ENCODE measurements around the gene CIITA.
"Not testable (repeated sequence)": the region's sequence is repeated elsewhere in the genome, so short reads cannot be mapped to it uniquely, and the experiment has no call there.

CIITA gene

GRCh38 chr16:10937068-10937859, 60.3 kb downstream of the CIITA start:
- no peak for DNase-seq (ENCODE audit: low read depth)

GRCh38 chr16:10938321-10938720, 61.3 kb downstream of the CIITA start:
- no peak for DNase-seq (ENCODE audit: low read depth)

- no peak for DNase-seq (ENCODE audit: low read depth)
These were observed 62.0 kb downstream of the CIITA start for GRCh38 chr16:10938796-10939648.

GRCh38 chr16:10939649-10940234, 62.7 kb downstream of the CIITA start:
- no peak for DNase-seq (ENCODE audit: low read depth)

- DNase-seq (ENCODE audit: low read depth), result no peak
These were observed 63.6 kb downstream of the CIITA start for GRCh38 chr16:10940501-10941079.

- DNase-seq (ENCODE audit: low read depth), result no peak
These were observed 64.3 kb downstream of the CIITA start for GRCh38 chr16:10941127-10941933.

GRCh38 chr16:10941935-10942351, 64.9 kb downstream of the CIITA start:
- not testable (repeated sequence) for DNase-seq (ENCODE audit: low read depth)

GRCh38 chr16:10942352-10943063, 65.5 kb downstream of the CIITA start, which contains the start of gene DEXI:
TSS of gene DEXI (minus strand) at chr16:10942468. CDS start at chr16:10942005, 463 bp downstream.
- DNase-seq (ENCODE audit: low read depth), result peak; percentile 94

- DNase-seq (ENCODE audit: low read depth), result no peak
These were observed 66.0 kb downstream of the CIITA start for GRCh38 chr16:10943064-10943353.

- peak; percentile 93 for DNase-seq (ENCODE audit: low read depth)
These were observed 67.5 kb downstream of the CIITA start, which contains the start of gene CLEC16A for GRCh38 chr16:10944249-10945064. TSS of gene CLEC16A (plus strand) at chr16:10944564. CDS start at chr16:10944718, 154 bp downstream.

GRCh38 chr16:10945065-10945787, 68.2 kb downstream of the CIITA start:
- no peak for DNase-seq (ENCODE audit: low read depth)

GRCh38 chr16:10946308-10946707, 69.3 kb downstream of the CIITA start:
- no peak for DNase-seq (ENCODE audit: low read depth)

GRCh38 chr16:10947211-10947787, 70.3 kb downstream of the CIITA start:
- no peak for DNase-seq (ENCODE audit: low read depth)

- no peak for DNase-seq (ENCODE audit: low read depth)
These were observed 72.5 kb downstream of the CIITA start for GRCh38 chr16:10949424-10949970.

- no peak for DNase-seq (ENCODE audit: low read depth)
These were observed 73.4 kb downstream of the CIITA start for GRCh38 chr16:10950393-10950792.

GRCh38 chr16:10951026-10951425, 74.0 kb downstream of the CIITA start:
- no peak for DNase-seq (ENCODE audit: low read depth)

- no peak for DNase-seq (ENCODE audit: low read depth)
These were observed 77.9 kb downstream of the CIITA start for GRCh38 chr16:10954903-10955302.

- DNase-seq (ENCODE audit: low read depth), result no peak
These were observed 80.9 kb downstream of the CIITA start for GRCh38 chr16:10957771-10958482.
